ENCODE data around the gene USP46.

Gene USP46

DNA sequence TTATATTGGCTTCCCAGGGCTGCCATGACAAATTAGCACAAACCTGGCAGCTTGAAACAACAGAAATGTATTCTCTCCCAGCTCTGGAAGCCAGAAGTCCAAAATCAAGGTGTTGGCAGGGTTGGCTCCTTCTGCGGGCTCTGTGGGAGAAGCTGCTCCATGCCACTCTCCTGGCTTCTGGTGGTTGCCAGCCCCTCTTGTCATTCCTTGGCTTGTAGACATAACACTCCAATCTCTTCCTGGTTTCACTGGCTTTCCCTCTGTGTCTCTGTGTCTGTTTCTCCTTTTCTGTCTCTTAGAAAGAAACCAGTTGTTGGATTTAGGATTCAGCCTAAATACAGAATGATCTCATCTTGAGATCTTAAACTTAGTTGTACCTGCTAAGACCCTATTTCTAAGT is 85.5 kb downstream of the USP46 start:
- DNase-seq (ENCODE audit: low read depth): no peak

DNA sequence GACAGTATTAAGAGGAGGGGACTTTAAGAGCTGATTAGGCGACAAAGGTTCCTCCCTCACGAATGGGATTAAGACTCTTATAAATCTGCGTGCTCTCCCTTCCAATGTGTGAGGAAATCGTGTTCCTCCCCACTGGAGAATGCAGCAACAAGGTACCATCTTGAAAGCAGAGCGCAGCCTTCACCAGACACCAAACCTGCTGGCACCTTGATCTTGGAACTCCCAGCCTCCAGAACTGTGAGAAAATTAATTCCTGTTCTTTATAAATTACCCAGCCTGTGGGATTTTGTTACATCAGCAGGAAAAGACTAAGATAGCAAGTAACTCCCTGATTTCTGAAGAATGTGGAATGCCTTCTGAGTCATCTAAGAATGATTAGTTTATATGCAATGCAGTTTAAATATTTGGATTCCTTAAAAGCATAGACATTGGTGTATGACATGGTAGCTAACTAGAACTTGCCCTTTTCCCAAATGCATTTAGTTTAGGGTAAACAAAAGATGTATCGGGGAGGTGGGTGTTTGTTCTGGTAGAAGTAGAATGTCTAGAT is 86.1 kb downstream of the USP46 start:
- DNase-seq (ENCODE audit: low read depth): no peak

DNA sequence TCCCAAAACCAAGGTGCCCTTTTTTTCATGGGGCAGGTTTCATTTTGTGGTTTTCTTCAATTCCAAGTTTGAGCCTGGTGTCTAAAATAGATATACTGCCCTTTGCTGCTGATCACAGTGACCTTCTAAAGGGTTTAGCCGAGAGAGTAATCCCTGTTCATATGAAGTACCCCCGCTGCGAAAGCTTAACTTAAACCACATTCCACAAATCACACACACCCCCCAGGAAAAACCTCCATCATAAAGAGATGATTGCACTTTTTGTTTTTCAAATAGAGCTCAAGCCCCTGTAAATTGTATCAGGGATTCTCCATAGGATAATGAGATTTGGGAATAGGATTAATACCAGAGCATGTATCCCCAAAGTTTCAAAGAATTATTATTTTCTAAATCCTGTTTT is 90.8 kb downstream of the USP46 start:
- DNase-seq (ENCODE audit: low read depth): no peak

DNA sequence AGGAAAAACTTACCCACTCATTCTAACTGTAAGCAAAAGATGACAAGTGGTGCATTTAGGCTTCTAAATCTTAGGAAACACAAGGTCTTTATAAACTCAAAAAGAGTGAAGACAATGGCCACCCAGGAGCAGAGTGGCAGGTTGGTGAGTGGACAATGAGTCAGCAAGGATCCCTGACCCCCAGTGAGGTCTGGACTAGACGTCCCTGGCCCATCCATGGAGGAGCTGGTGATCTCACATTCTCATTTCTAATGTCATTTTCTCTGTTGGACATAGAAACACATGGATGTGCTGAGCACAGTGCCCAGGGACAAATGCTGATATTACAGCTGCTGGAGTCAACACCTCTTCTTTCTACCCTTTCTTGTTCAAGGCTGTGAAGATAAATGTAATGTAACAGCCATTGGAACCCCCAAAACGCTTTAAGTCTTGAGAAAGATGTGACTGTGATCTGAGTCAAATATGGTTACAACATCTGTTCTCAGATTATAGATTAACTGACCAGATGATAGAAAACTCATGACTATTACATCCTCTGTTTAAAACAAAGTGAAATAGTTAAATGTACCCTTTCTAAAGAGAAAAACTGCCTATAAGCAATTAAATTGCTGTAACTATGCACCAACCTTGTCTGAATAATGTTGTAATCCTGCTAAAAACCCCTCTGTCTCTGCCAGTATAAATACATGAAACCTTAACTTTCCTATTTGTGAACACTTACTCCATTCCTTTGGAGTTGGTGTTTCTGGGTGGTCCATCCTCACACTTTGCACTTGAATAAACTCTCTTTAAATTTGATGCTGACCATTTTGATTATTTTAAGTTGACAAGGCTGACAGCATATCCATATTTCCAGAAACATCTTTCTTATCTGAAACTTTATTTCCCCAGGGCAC is 92.7 kb downstream of the USP46 start:
- DNase-seq (ENCODE audit: low read depth): no peak

DNA sequence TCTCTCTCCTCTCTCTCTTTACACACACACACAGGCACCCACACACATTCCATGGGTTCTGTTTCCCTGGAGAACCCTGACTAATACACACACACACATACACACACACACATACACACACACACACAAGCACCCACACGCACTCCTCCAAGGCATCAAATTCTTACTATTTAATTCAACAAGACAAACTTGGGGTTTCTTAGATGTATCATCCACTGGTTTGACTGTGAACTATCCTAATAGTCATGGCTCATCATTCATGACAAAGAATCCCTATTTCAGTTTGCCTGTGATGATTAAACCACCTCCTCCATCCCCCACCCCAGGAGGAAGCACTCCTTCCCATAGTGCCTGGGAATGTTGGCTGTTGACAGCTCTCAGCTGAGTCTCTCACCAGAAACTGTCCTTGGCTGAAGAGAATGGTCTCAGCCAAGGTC is 98.2 kb downstream of the USP46 start:
- no peak for DNase-seq (ENCODE audit: low read depth)

DNA sequence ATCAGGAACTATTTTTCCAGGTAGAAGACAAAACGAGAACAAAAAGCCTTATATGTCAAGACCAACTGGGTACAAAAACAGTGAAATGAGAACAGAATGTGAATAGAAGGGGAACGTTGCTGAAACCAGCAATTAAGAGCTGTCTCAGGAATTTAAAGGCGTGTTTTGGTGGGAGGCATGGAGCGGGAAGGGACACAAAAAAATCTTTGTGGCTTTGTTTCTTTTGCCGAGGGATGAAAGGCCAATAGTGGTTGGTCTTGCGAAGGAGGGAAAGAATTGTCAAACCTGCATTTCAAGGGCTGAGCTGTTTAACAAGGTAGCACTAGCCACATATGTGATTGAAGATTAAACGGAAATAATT is 103.8 kb downstream of the USP46 start:
- no peak for DNase-seq (ENCODE audit: low read depth)

DNA sequence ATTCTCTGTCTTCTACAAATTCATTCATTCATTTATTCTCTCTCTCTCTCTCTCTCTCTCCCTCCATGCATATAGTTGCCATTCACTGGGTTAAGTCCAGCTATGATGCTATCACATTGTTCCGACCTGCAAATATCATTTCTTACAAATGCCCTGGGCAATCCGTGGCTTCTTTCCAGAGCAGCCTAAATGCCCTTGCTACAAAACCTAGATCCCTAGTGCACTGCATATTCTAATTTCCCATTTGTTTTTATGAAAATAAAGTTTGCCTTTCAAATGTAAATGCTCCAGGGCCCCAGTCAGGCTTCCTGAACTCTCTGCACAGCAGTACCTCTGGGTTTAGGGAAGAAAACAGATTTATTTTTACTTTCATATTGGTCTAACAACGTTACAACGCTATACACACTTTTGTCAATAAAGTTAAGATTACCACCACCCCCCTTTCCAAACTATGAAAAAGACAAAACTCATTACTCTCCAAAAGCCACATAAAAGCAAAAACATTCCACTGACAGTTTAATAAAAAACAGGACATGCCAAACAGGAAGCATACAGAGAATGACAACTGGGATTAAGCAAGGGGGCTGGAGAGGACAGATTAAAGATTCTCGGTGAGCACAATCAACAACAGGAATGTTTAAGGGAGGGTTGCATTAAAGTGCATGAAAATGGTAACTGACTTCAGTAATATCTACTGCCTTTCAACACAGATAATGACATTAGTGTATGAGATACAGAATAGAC is 104.3 kb downstream of the USP46 start:
- no peak for DNase-seq (ENCODE audit: low read depth)

DNA sequence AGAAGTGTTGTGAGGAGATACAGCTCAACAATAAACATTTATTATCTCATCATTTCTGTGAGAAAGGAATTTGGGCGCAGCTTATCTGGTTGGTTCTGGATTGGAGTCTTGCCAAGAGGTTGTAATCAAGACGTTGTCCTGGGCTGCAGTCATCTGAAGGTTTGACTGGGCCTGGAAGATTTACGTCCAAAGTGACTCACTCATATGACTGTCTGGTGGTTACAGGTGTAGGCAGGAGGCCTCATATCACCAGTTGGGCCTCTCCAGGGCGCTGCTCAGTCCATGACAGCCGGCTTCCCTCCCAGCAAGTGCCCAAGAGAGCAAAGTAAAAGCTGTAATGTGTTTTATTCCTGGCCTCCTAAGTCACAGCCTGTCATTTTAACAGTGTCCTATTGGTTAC is 106.3 kb downstream of the USP46 start:
- no peak for DNase-seq (ENCODE audit: low read depth)

DNA sequence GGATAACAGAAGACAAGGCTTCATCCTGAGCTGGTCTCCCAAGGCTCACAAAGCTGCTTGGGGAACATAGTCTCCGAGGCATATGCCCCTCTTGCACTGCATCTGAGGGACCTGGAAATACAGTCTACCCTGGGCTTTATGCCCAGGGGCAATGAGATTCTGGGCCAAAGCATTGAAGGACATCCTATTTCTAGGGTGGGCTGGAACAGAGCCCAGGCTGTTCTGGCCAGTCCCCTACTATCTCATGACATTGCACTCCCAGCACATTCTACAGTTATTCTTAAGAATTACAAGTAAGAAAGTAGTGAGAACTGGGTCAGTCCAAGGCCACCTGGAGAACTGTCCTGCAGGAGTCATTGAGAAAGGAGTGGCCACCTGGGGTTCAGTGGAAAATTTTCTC is 107.6 kb downstream of the USP46 start:
- DNase-seq (ENCODE audit: low read depth): no peak

DNA sequence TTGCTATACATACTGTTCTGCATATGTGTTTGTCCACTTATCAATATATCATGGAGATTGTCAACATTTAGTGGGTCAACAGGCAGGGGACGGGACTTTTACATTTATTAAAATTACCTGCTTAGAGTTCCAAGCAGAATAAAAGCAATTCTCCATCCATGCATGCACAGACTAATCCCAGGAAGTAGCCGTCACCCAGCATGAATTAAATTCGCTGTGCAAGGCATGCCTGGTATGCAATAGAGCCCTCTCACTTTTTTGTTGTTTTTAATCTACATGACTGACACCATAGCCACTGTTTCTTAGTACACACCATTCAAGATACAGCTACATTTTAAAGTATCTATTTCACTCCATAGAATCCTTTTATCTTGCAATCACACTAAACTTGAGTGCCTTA is 108.9 kb downstream of the USP46 start:
- no peak for DNase-seq (ENCODE audit: low read depth)

DNA sequence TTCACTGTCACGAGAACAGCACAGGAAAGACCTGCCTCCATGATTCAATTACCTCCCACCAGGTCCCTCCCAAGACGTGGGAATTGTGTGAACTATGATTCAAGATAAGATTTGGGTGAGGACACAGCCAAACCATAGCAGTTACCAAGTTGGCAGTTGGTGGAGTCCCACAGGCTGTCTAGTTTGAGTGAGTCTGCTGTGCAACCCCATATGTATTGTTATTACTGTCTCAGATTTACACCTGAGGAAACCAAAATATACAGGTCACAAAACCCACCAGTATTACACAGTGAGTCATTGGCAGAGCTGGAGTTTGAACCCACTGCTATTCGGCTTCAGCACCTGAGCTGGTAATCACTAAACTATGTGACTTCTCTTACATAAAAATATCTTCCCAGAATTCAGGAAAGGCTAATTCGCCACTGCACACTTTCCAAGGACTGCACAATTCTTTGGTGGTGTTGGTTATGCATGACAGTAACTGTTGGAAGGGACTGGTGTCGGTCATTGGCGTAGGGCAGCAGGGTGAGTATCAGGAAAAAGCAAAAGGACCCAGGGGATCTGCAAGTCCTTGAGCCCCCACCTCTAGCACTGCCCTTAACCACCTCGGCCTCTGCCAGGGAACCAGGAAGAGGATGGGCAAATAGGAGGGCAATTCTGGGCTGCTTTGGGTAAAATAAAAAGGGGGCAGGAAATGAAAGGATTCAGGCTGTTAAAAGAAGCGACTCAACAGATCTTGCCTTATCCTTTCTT is 110.1 kb downstream of the USP46 start:
- DNase-seq (ENCODE audit: low read depth): no peak

DNA sequence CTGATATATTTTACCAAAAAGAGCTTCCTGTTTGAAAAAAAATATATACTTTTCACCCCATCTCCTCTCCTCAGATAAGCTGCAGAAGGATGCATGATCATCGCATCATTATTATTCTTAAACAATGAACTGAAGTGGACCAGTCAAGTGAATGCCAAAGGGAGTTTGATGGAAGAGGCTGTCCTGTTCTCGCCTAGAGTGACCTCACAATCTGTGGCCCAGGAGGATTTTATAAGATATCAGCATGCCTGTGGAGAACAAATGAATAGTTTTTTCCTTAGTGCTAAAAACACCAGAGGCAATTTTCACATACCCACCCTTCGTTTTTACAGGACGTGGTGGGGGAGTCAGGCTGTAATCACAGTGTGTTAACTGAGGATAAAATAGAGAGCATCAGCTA is 112.7 kb downstream of the USP46 start:
- DNase-seq (ENCODE audit: low read depth): no peak

DNA sequence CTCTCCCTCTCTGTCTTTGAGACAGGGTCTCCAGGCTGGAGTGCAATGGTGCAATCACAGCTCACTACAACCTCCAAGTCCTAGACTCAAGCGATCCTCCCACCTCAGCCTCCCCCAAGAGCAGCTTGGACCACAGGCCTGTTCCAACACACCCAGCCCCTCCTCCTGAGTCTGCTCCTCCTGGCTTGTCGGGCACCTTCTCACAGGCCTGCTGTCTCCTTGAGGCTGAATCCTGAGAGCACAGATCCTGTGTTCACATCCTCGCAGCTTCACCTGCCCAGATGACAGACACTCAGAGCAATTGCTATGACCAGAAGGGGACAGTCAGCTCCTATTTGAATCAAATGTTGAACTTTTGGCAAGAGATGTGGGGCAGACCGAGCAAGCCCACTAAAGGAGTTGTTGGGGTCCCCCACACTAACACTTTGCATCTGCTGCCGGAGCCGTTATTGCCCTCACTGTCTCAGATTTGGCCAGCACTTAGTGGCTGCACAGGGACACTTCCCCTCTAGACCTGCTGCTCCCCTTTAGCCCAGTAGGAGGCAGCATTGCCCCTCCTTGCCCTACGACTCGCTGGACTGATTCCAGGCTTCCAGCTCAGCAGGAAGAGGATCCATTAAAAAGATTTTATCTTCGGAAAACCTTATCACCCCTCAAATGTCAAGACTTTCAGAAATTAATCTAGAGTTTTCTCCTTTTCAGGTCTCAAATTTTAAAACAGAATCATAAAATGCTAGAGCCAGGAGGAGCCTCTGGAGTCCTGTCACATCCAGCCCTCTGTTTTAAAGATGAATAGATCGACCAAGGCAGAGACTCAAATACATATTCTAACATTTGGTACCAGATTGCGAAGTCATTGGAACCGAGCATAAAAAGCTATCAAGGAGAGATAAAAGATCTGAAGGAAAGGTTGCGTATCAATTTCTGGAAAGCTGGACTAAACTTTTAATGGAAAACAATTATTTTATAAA is 113.7 kb downstream of the USP46 start:
- DNase-seq (ENCODE audit: low read depth): peak; percentile 50
